Left ventricle myocardium superior (tissue), 1 donor: ENCODE data around the gene PLET1. TPM values are rescaled to one million over a fixed set of nuclear protein-coding genes. Genes with fewer than 3 reads are reported as not detected.
A peak's percentile ranks its signal among the peaks of the same experiment; 100 is the strongest.

ENCODE experiments used
- ATAC-seq: fragments of 200-7000 bp; cut with Tn5 transposase; one replicate; pipeline ENCODE4 v1.9.1; 2020; ENCODE audit warnings: mild to moderate bottlenecking, moderate library complexity
- DNase-seq: peaks from one replicate; pipeline ENCODE4 v3.0.0-alpha.2; 2020
- intact Hi-C: fragments of 100-400 bp; cut with micrococcal nuclease; formaldehyde crosslinking; loops from one replicate; pipeline ENCODE4 v1.11.0; 2022
- total RNA-seq: library from RNA; stranded (reverse); fragmentation: NEBNext Ultra II Directional; extraction: Animal tissue kit (Norgen Biotek cat#: 25700); gene quantifications from one replicate; pipeline ENCODE4 v1.2.1, GENCODE V29; 2021
- donor health status: DM: no; HTN: yes; CAD: no; lungs with severe emphysema.

The PLET1 gene
- total RNA-seq, 1 donor from 2014 or later, result not detected

DNA sequence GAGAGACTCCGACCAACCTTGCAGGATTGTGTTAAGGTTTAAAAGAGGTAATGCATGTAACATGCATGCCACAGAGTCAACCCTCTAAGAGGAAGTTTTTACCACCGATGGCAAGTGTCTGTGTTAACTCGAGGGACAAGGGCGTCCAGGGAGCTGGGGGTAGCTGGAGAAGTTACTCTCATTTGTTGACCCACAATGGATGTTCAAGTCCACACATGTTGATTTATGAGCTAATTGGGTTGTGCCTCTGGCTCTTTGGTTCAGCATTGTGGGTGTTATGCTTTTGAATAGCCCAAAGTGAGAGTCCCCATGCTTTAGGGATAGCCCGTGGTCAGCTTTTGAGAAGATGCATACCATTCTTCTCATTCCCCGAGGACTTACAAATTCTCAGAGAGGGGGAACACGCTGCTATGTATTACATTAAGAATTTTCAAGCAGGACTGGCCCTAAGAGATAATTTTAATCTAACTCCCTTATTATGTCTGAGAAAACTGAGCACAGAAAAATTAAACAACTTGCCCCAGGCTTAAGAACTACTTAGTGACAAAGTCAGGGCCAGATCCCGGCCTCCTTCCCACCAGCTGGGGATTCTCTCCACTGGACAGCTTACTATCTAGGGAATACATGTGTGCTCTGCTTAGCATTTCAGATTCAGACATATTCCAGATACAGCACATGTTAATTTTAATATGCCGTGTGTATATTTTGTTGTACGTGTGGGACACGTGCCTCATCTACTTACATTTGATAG, 5.2 kb upstream of the PLET1 start:
- ATAC-seq (peak; percentile 91), DNase-seq (peak; percentile 39)
- intact Hi-C loops, result no loop called here

GRCh38 chr11:112255067-112255720, 5.5 kb downstream of the PLET1 start:
- DNase-seq, result no peak
- peak; percentile 41 for ATAC-seq
- intact Hi-C loops, result no loop called here

DNA sequence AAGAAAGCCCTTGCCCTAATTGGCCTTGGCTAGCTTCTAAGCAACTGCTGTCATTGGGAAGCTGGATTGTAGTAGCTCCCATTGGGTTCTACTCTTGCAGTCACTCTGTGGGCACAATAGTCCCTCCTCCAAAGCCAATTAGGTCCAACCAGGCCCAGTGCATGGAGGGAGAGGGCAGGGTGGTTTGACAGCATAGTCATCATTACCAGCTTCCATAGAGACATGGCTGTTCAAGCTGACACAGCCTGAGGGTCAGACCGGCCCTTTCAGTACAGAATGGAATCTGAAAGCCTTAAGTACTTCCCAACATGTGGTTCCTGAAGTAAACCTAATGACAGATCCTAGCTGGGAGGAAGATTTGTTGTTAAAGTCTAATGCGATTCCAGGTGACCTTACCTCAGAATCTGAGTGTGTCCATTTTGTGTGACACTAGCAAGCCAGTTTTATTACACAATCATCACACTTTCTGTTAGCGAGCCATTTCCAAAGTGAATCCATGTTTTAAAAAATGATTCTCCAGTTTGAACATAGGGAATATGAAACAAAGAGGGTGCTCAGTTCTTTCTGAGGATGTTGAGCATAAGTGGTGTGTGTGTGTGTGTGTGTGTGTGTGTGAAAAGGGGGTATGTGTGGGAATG, 6.9 kb downstream of the PLET1 start:
- intact Hi-C loops, result no loop called here
- ATAC-seq (no peak), DNase-seq (no peak)

DNA sequence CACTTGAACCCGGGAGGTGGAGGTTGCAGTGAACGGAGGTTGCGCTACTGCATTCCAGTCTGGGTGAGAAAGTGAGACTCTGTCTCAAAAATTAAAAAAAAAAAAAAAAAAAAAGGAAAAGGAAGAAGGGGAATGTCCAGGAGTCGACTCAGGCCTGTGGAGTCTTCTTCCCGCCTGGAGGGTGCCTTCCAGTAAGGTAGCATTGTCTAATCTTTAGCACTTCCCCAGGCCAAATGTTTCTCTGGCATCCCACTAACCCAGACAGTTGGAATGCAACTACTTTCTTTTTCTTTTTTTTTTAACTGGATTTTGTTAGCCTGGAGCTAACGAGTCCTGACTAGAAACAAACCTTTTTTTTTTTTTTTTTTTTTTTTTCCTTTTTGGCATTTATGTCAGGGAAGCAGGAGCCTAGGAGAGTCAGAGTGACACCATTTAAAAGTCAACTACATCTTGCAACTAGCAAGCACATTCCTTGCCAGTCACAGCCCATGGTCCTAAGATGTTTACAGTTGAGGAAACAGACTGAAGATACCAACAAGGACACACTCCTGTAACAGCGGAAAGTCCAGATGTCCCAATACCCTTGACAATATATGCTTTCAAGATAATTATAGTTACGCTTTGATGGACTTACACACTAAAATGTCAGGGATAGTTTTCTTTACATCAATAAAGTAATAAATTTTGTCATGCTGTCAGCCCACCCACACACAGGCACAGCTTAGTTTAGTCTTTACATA, 10.6 kb downstream of the PLET1 start:
- intact Hi-C loops, result no loop called here
- ATAC-seq, result no peak
- DNase-seq, result no peak

- DNase-seq (no peak), ATAC-seq (no peak)
- intact Hi-C loops, result no loop called here
Observed at GRCh38 chr11:112248201-112248600, 12.5 kb downstream of the PLET1 start.

DNA sequence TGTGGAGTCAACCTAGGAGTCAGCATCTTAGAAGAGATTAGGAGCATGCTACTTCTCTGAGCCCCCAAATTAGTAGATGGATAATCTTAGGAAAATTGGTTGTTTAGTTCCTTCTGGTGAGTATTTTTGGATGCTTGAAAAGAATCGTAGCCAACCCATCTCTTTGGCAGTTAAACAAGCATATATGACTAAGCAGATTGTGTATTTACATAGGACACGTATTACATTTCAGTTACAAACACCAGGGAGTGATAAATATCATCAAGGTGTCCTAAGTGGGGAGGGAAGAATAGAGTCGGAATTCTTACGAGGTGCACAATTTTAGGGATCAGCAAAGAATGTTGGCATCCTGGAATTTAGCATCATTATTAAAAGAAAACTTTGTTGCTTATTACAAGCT, 13.5 kb downstream of the PLET1 start:
- ATAC-seq (no peak), DNase-seq (no peak)
- intact Hi-C loops, result no loop called here

- ATAC-seq (peak; percentile 82), DNase-seq (no peak)
- intact Hi-C loops, result no loop called here
Observed at GRCh38 chr11:112241486-112241885, 19.2 kb downstream of the PLET1 start.

DNA sequence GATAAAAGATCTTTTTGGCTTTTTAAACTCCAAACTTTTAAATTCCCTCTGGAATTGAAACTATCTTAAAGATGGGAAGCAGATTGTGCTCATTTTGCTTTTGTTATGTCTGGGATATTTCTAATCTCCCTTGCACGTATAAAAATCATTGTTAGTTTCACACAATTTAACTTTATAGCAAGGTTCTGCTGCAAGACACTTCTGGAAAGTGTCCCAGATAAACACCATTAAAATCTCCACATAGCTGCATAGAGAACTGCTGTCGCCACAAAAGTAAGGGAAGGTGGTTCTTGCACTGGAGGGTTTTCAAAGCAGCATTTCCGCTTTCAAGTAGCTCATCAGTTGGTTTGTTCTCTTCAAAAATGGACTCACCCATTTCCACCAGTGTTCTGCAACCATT, 22.6 kb downstream of the PLET1 start:
- ATAC-seq, result no peak
- intact Hi-C loops, result no loop called here

DNA sequence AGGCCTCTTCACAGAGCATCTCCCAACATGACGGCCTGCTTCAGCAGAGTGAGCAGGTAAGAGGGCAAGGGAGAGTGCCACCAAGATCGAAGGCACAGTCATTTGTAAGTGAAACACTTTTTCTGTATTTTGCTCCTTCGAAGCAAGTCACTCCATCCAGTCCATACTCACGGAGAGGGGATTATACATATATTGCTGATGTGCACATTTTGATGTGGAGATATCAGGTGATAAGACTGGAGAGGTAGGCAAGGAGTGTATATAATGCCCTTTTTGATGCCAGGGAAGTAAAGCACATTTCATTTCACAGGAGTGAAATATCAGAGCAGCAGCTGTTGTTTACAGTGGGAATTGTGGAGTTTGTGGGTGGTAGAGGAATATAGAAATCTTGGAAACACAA, 23.2 kb downstream of the PLET1 start:
- intact Hi-C loops, result no loop called here
- DNase-seq, result no peak
- ATAC-seq, result no peak

More for the DNA sequence above, 22.6 kb downstream of the PLET1 start:
- no peak for DNase-seq

GRCh38 chr11:112235750-112236390, 24.8 kb downstream of the PLET1 start:
- no peak for ATAC-seq
- intact Hi-C loops, result no loop called here
- DNase-seq, result no peak

DNA sequence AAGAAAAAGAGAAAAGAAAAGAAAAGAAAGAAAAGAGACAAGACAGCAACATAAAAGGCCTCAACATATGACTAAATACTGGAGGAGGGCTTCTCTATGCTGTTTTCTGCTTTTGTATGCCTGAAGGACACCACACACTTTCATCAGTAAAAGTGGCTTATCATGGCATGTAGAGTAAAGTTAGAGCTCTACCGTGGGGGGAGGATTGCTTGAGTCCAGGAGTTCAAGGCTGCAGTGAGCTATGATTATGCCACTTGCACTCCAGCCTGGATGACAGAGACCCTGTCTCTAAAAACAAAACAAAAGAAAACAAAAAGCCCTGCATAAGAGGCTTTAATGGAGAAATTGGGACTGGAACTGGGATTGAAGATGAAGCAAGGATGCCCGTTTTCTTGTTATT, 28.7 kb downstream of the PLET1 start:
- ATAC-seq, result no peak
- no peak for DNase-seq
- intact Hi-C loops, result no loop called here

DNA sequence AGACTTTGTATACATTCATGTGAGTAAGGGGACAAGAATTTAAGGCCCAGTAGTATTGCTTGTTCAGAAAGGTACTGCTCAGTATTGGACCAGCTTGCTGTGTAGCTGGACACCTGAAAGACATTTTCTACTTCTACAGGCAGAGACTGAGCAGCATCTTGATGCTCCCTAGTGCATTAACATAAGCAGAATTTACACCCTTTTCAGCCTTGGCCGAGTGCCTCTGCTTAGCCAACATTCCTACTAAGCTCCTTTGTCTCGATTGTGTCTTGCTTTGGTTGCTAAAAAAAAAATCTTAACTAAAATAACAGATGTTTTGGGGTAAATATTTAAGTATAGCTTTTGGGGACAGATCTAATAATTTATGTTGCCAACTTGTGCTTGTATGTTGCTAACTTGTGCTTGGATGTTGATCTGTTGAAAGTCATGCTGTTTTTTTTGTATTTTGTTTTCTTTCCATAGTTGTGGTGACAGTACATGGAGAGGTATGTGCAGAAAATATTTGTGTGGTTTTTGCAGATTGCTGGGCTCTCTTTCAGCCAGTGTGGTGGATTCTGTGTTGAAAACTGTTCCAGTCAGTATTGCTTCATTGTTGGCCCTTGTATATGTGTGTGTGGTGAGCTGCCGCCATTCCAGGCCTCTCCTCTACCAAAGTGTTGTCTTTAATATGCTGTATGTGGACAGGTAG, 30.8 kb downstream of the PLET1 start:
- DNase-seq (no peak), ATAC-seq (no peak)
- intact Hi-C loops, result no loop called here

GRCh38 chr11:112229159-112229558, 31.5 kb downstream of the PLET1 start:
- intact Hi-C loops, result no loop called here
- DNase-seq (no peak), ATAC-seq (no peak)

- intact Hi-C loops, result no loop called here
- ATAC-seq (no peak), DNase-seq (no peak)
Observed at GRCh38 chr11:112228706-112229105, 32.0 kb downstream of the PLET1 start.

- ATAC-seq (no peak), DNase-seq (no peak)
- intact Hi-C loops, result no loop called here
Observed at GRCh38 chr11:112227471-112227870, 33.2 kb downstream of the PLET1 start.

DNA sequence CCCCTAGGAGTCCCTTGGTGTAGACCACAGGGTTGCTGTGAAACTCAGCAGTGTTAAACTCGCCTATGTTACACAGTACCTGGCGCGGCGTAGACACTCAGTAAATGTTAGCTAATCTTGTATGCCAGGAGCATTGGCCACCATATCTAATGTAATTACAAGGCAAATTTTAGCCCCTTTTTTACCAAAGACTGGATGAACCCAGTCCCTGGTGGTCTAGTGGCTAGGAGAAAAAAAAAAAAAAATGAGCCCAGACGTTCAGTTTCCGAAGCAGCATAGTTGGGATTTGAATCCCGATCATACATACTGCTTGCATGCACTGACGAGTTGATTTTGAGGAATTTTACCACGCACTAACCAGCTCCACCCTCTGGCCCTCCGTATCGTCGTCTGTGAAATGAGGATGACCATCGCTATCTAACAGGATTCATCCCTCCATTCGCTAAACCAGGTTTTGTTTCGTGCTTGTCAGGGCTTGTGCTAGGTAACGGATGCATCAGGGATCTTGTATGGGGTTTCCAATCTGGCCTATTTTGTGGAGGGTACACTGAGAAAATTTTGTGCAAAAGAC, 33.7 kb downstream of the PLET1 start:
- intact Hi-C loops, result no loop called here
- ATAC-seq, result peak; percentile 62

GRCh38 chr11:112226062-112226830, 34.4 kb downstream of the PLET1 start, which contains the start of gene PTS:
Gene PTS, plus strand, starts transcription at chr11:112226428. Its CDS starts 16 bp downstream, at chr11:112226444.
- peak; percentile 93 for DNase-seq
- intact Hi-C loops, result no loop called here
- ATAC-seq, result peak; percentile 98

More for the DNA sequence above, 33.7 kb downstream of the PLET1 start:
- DNase-seq, result no peak

GRCh38 chr11:112225753-112226061, 35.0 kb downstream of the PLET1 start:
- ATAC-seq (no peak), DNase-seq (peak; percentile 67)
- intact Hi-C loops, result no loop called here
